ENCODE results near the gene RASL10A.
A peak's percentile ranks its signal among the peaks of the same experiment; 100 is the strongest.

The RASL10A gene

GRCh38 chr22:29269230-29269604 lies 46.3 kb downstream of the RASL10A start:
- ATAC-seq, result no peak
- no peak for TF ChIP-seq ZFP30 (CRISPR knock-in tag; IDR thresholded peaks at IDR 0.05)
- TF ChIP-seq CREB5 (CRISPR knock-in tag; IDR thresholded peaks at IDR 0.05; ENCODE audit: low read depth), result no peak
- no peak for TF ChIP-seq ESRRG (CRISPR knock-in tag; IDR thresholded peaks at IDR 0.05)
- no peak for TF ChIP-seq OSR1 (CRISPR knock-in tag; IDR thresholded peaks at IDR 0.05)
- TF ChIP-seq ZNF70 (CRISPR knock-in tag; IDR thresholded peaks at IDR 0.05), result no peak
- TF ChIP-seq ZNF8 (CRISPR knock-in tag; IDR thresholded peaks at IDR 0.05), result no peak
- no peak for TF ChIP-seq SNAI2 (CRISPR knock-in tag; IDR thresholded peaks at IDR 0.05)
- TF ChIP-seq CSRNP3 (CRISPR knock-in tag; IDR thresholded peaks at IDR 0.05), result no peak
- TF ChIP-seq GLIS3 (CRISPR knock-in tag; IDR thresholded peaks at IDR 0.05), result no peak
- no peak for TF ChIP-seq TCF4 (CRISPR knock-in tag; IDR thresholded peaks at IDR 0.05; ENCODE audit: borderline replicate concordance)
- TF ChIP-seq CSDC2 (CRISPR knock-in tag; IDR thresholded peaks at IDR 0.05), result no peak
- TF ChIP-seq TSHZ2 (CRISPR knock-in tag; IDR thresholded peaks at IDR 0.05), result no peak
- no peak for TF ChIP-seq PPARA (CRISPR knock-in tag; IDR thresholded peaks at IDR 0.05; ENCODE audit: borderline replicate concordance)
- no peak for TF ChIP-seq ZNF565 (CRISPR knock-in tag; conservative IDR thresholded peaks at IDR 0.05; ENCODE audit: low read depth)
- no peak for TF ChIP-seq POU6F1 (CRISPR knock-in tag; IDR thresholded peaks at IDR 0.05; ENCODE audit: borderline replicate concordance, low read depth)
- no peak for TF ChIP-seq ARNTL (CRISPR knock-in tag; IDR thresholded peaks at IDR 0.05; ENCODE audit: borderline replicate concordance, low read depth)
- TF ChIP-seq PATZ1 (CRISPR knock-in tag; IDR thresholded peaks at IDR 0.05; ENCODE audit: borderline replicate concordance), result no peak
- no peak for TF ChIP-seq ZFP3 (CRISPR knock-in tag; IDR thresholded peaks at IDR 0.05)
- TF ChIP-seq RARB (CRISPR knock-in tag; IDR thresholded peaks at IDR 0.05), result no peak

- peak; percentile 36 for ATAC-seq
- TF ChIP-seq ZNF70 (CRISPR knock-in tag; IDR thresholded peaks at IDR 0.05) (no peak), PATZ1 (CRISPR knock-in tag; IDR thresholded peaks at IDR 0.05; ENCODE audit: borderline replicate concordance) (no peak), SNAI2 (CRISPR knock-in tag; IDR thresholded peaks at IDR 0.05) (no peak), TCF4 (CRISPR knock-in tag; IDR thresholded peaks at IDR 0.05; ENCODE audit: borderline replicate concordance) (no peak), TSHZ2 (CRISPR knock-in tag; IDR thresholded peaks at IDR 0.05) (no peak), ZNF8 (CRISPR knock-in tag; IDR thresholded peaks at IDR 0.05) (no peak), CREB5 (CRISPR knock-in tag; IDR thresholded peaks at IDR 0.05; ENCODE audit: low read depth) (no peak), ZFP3 (CRISPR knock-in tag; IDR thresholded peaks at IDR 0.05) (no peak), TOX (CRISPR knock-in tag; IDR thresholded peaks at IDR 0.05; ENCODE audit: borderline replicate concordance) (no peak), OSR1 (CRISPR knock-in tag; IDR thresholded peaks at IDR 0.05) (no peak), ARNTL (CRISPR knock-in tag; IDR thresholded peaks at IDR 0.05; ENCODE audit: borderline replicate concordance, low read depth) (no peak), BACH2 (CRISPR knock-in tag; IDR thresholded peaks at IDR 0.05; ENCODE audit: borderline replicate concordance) (no peak)
Observed at GRCh38 chr22:29268511-29269229, 46.8 kb downstream of the RASL10A start.
